Astrocyte (in vitro differentiated cells and primary cell): ENCODE results near the gene MBP. TPM values are rescaled to one million over a fixed set of nuclear protein-coding genes. Genes with fewer than 3 reads are reported as not detected.

ENCODE experiments used
- DNase-seq: peaks from one replicate; pipeline ENCODE4 v3.0.0-alpha.2; 2010; ENCODE audit warnings: low read depth
- FAIRE-seq: peaks from 2 replicates; lab custom pipeline; 2011; peaks lifted over from hg19 to GRCh38; lab: Jason Lieb, UNC
- H2AFZ ChIP-seq: 2 replicates; pipeline ENCODE4 v1.6.0; 2012; ENCODE audit warnings: low read depth, low read length, inconsistent platforms
- H3K27ac ChIP-seq: 2 replicates; pipeline ENCODE4 v1.5.1; 2011; ENCODE audit warnings: low read depth, low read length, inconsistent platforms
- H3K27me3 ChIP-seq: 2 replicates; pipeline ENCODE4 v1.6.0; 2011; ENCODE audit warnings: low read length, inconsistent platforms; ENCODE audit not compliant: insufficient read depth
- H3K36me3 ChIP-seq: 2 replicates; pipeline ENCODE4 v1.5.1; 2011; ENCODE audit warnings: low read length, inconsistent platforms; ENCODE audit not compliant: insufficient read depth
- H3K4me1 ChIP-seq: 2 replicates; pipeline ENCODE4 v1.5.1; 2011; ENCODE audit warnings: low read length, inconsistent platforms; ENCODE audit not compliant: insufficient read depth
- H3K4me2 ChIP-seq: 2 replicates; pipeline ENCODE4 v1.6.0; 2012; ENCODE audit warnings: low read length, inconsistent platforms
- H3K4me3 ChIP-seq: 2 replicates; pipeline ENCODE4 v1.5.1; 2011; ENCODE audit warnings: low read depth, mild to moderate bottlenecking, low read length, inconsistent platforms; ENCODE audit not compliant: insufficient read depth
- H3K79me2 ChIP-seq: 2 replicates; pipeline ENCODE4 v1.6.0; 2012; ENCODE audit warnings: mild to moderate bottlenecking, low read length, inconsistent platforms; ENCODE audit not compliant: insufficient read depth
- H3K9ac ChIP-seq: 2 replicates; pipeline ENCODE4 v1.6.0; 2012; ENCODE audit warnings: mild to moderate bottlenecking, low read length, inconsistent platforms
- H3K9me3 ChIP-seq: 2 replicates; pipeline ENCODE4 v1.5.1; 2012; ENCODE audit warnings: low read depth, mild to moderate bottlenecking, low read length, inconsistent platforms; ENCODE audit not compliant: insufficient read depth
- H4K20me1 ChIP-seq: 2 replicates; pipeline ENCODE4 v1.6.0; 2012; ENCODE audit warnings: low read length, inconsistent platforms; ENCODE audit not compliant: insufficient read depth
- H3K27ac Mint-ChIP-seq: one replicate; pipeline ENCODE4 v1.8.0; 2021; ENCODE audit warnings: mild to moderate bottlenecking, mixed read lengths; ENCODE audit not compliant: unreplicated experiment
- H3K27me3 Mint-ChIP-seq: one replicate; pipeline ENCODE4 v1.8.0; 2021; ENCODE audit warnings: low read depth, mixed read lengths; ENCODE audit not compliant: unreplicated experiment
- H3K36me3 Mint-ChIP-seq: one replicate; pipeline ENCODE4 v1.8.0; 2021; ENCODE audit warnings: low read depth, mixed read lengths; ENCODE audit not compliant: unreplicated experiment
- H3K4me1 Mint-ChIP-seq: one replicate; pipeline ENCODE4 v1.8.0; 2021; ENCODE audit warnings: low read depth, mixed read lengths; ENCODE audit not compliant: unreplicated experiment
- H3K4me3 Mint-ChIP-seq: one replicate; pipeline ENCODE4 v1.8.0; 2021; ENCODE audit warnings: mild to moderate bottlenecking, moderate library complexity, mixed read lengths; ENCODE audit not compliant: unreplicated experiment
- H3K9me3 Mint-ChIP-seq: one replicate; pipeline ENCODE4 v1.8.0; 2021; ENCODE audit warnings: mild to moderate bottlenecking, mixed read lengths; ENCODE audit not compliant: unreplicated experiment
- CTCF ChIP-seq: IDR thresholded peaks from 2 replicates; pipeline ENCODE4 v1.5.1; 2011; ENCODE audit warnings: low read depth, mild to moderate bottlenecking, inconsistent platforms, low read length, moderate library complexity; ENCODE audit not compliant: insufficient read depth
- EZH2 ChIP-seq: IDR thresholded peaks from 2 replicates; pipeline ENCODE4 v1.6.1; 2012; ENCODE audit warnings: mild to moderate bottlenecking, low read length, inconsistent platforms; ENCODE audit not compliant: insufficient read depth
- total RNA-seq: library from RNA; stranded (reverse); gene quantifications from 2 replicates; pipeline ENCODE4 v1.2.1, GENCODE V29; 2021

The MBP gene
- total RNA-seq, 1 donor from 2014 or later = 11.4 TPM

GRCh38 chr18:77143196-77143595 is 10.6 kb upstream of the MBP start:
- H3K36me3 Mint-ChIP-seq = peaks cover 2% of the 10 kb centered on the region
- TF ChIP-seq EZH2 (no peak), CTCF (no peak)
- no peak overlapping the region for H3K27ac Mint-ChIP-seq
- H3K36me3 ChIP-seq = no peaks in the 10 kb centered on the region
- no peaks in the 10 kb centered on the region for H3K27me3 ChIP-seq
- no peaks in the 10 kb centered on the region for H4K20me1 ChIP-seq
- no peak overlapping the region for H3K4me3 Mint-ChIP-seq
- no peak overlapping the region for H3K4me3 ChIP-seq
- H3K4me2 ChIP-seq = no peak overlapping the region
- no peaks in the 10 kb centered on the region for H3K79me2 ChIP-seq
- H3K27me3 Mint-ChIP-seq = peaks cover 4% of the 10 kb centered on the region
- no peak overlapping the region for H2AFZ ChIP-seq
- DNase-seq = no peak
- H3K4me1 Mint-ChIP-seq = peaks cover 6% of the 10 kb centered on the region
- H3K9me3 ChIP-seq = peaks cover 3% of the 10 kb centered on the region
- peaks cover 18% of the 10 kb centered on the region for H3K9me3 Mint-ChIP-seq
- no peak overlapping the region for H3K9ac ChIP-seq
- peaks cover 6% of the 10 kb centered on the region for H3K4me1 ChIP-seq
- no peak overlapping the region for H3K27ac ChIP-seq
- FAIRE-seq = no peak

- no peak overlapping the region for H2AFZ ChIP-seq
- no peak for TF ChIP-seq EZH2
- no peak for TF ChIP-seq CTCF
- H3K4me1 ChIP-seq = peaks cover 3% of the 10 kb centered on the region
- Mint-ChIP-seq H3K36me3 (peaks cover 2% of the 10 kb centered on the region), H3K4me1 (peaks cover 5% of the 10 kb centered on the region), H3K27ac (no peak overlapping the region), H3K4me3 (no peak overlapping the region), H3K9me3 (peaks cover 18% of the 10 kb centered on the region), H3K27me3 (peaks cover 10% of the 10 kb centered on the region)
- H3K27me3 ChIP-seq = no peaks in the 10 kb centered on the region
- no peaks in the 10 kb centered on the region for H3K79me2 ChIP-seq
- FAIRE-seq (no peak), DNase-seq (no peak)
- no peak overlapping the region for H3K27ac ChIP-seq
- no peak overlapping the region for H3K4me2 ChIP-seq
- H4K20me1 ChIP-seq = no peaks in the 10 kb centered on the region
- no peak overlapping the region for H3K9ac ChIP-seq
- H3K36me3 ChIP-seq = no peaks in the 10 kb centered on the region
- no peak overlapping the region for H3K4me3 ChIP-seq
- H3K9me3 ChIP-seq = peaks cover 3% of the 10 kb centered on the region
Observed at GRCh38 chr18:77141401-77142118, 9.0 kb upstream of the MBP start.

- H3K27ac Mint-ChIP-seq = no peak overlapping the region
- no peaks in the 10 kb centered on the region for H3K79me2 ChIP-seq
- no peaks in the 10 kb centered on the region for H3K36me3 ChIP-seq
- H3K4me2 ChIP-seq = no peak overlapping the region
- peaks cover 3% of the 10 kb centered on the region for H3K9me3 ChIP-seq
- no peak overlapping the region for H3K4me3 Mint-ChIP-seq
- no peak overlapping the region for H3K27ac ChIP-seq
- no peaks in the 10 kb centered on the region for H3K27me3 ChIP-seq
- H2AFZ ChIP-seq = peak overlapping the region; percentile 18
- H3K36me3 Mint-ChIP-seq = peaks cover 2% of the 10 kb centered on the region
- FAIRE-seq = no peak
- DNase-seq = no peak
- H3K4me3 ChIP-seq = no peak overlapping the region
- H3K4me1 Mint-ChIP-seq = peaks cover 5% of the 10 kb centered on the region
- peaks cover 18% of the 10 kb centered on the region for H3K9me3 Mint-ChIP-seq
- H4K20me1 ChIP-seq = no peaks in the 10 kb centered on the region
- peaks cover 13% of the 10 kb centered on the region for H3K27me3 Mint-ChIP-seq
- H3K9ac ChIP-seq = no peak overlapping the region
- peaks cover 3% of the 10 kb centered on the region for H3K4me1 ChIP-seq
- TF ChIP-seq EZH2 = no peak
- TF ChIP-seq CTCF = no peak
Observed at GRCh38 chr18:77140439-77141109, 8.0 kb upstream of the MBP start.
